GM15510 (cell line): ENCODE results near the gene HMGCLL1.

Source experiments
- POLR2A ChIP-seq: IDR thresholded peaks from 3 replicates; pipeline ENCODE4 v1.6.1; 2011; ENCODE audit warnings: borderline replicate concordance; ENCODE audit not compliant: insufficient read length; ENCODE audit errors: extremely low read depth

Gene HMGCLL1

DNA sequence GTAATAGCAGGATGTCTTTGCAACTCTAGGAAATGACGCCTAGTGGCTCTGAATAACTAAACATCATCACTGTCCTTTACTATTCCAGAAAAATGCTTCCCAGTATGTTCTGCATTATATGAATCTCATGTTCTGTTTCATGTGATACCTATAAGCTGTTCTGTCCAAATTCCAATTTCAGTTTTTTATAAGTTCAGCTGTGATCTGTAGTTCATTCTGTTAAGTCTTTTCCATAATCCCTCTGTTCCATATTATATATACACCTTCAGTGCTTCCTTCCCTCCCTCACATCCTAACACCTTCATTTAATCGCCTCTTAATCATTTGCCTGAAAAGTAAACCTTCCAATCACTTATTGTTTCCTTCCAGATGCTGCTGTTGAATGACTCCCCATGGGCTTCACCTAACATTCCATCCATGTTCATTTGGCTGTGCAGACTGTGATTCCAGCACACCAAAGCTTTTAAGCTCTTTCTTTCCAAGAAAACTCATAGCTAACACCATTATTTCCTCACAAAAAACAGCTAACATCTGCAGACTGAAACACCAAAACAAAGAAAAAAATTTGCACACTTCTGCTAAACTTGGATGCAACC is 18.6 kb downstream of the HMGCLL1 start:
- TF ChIP-seq POLR2A: no peak

GRCh38 chr6:55557146-55557545 is 21.8 kb downstream of the HMGCLL1 start:
- TF ChIP-seq POLR2A: no peak

DNA sequence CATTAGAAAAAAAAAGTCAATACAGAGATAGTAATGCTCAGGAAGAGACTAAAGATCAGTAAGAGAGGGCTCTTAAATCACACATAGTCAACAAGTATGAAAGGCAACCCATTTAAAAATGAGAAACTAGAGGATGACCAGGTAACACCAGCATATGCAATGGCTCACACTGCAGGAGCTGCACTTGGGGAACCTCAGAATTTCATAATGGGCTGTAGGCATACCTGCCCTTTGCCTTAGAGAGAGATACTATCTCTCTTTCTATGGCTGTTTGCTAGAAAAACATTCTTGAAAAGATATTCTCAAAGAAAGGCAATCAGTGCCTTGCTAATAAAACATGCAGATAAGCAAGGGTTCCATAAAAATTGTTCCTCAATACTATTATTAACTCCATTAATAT is 33.2 kb downstream of the HMGCLL1 start:
- TF ChIP-seq POLR2A: no peak

GRCh38 chr6:55543633-55544309 is 35.2 kb downstream of the HMGCLL1 start:
- TF ChIP-seq POLR2A: no peak

GRCh38 chr6:55541024-55541423 is 38.0 kb downstream of the HMGCLL1 start:
- no peak for TF ChIP-seq POLR2A

DNA sequence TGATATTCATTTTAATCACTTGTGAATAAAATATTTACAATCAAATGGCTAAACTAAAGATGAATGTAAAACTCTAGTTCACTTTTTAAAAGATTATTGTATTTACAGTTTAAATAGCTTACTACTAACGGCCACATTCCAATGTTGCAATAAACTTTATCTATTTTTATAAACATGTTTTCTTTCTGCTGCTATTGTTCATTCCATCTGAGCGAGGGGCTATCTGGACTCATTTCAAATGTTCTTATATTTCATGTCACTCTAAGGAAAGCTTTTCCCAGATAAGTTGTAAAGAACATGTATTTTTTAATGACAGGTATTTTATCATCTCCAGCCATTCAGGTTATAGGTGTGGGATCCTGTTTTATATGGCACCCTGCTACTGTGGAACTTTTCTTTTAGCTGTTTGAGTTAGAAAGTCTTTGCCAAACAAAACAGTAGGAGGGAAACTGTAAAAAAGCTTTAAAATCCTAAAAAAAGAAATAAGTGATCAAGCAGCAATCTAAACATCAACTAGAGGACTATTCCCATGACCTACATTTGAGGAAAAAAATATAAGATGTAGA is 42.5 kb downstream of the HMGCLL1 start:
- TF ChIP-seq POLR2A: no peak

DNA sequence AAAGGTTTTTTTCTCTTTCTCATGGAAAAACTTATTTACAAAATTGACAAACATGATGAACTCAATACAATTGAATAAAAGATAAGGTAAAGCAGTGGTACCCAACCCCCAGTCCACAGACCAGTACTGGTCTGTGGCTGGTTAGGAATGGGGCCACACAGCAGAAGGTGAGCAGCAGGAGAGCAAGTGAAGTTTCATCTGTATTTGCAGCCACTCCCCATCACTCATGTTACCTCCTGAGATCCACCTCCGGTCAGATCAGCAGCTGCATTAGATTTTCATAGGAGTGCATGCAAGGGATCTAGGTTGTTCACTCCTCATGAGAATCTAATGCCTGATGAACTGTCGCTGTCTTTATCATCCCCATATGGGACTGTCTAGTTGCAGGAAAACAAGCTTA is 47.5 kb downstream of the HMGCLL1 start:
- no peak for TF ChIP-seq POLR2A

DNA sequence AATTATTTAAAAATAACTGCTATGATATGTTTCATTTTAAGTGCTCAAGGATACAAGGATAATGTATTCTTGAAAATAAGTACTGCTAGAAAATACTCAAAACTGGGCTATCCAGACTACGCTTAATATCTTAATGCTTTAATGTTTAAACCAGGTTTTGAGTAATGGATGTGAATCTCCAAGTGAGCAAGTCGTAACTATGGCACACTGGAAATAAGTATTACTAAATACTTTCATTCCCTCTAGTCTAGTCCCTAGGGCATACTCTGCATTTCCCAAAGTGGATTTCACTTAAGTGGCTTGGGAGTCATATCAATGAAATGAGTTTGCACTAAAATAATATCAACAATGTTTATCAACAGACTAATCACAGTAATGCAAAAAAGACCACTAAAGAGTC is 48.1 kb downstream of the HMGCLL1 start:
- no peak for TF ChIP-seq POLR2A

DNA sequence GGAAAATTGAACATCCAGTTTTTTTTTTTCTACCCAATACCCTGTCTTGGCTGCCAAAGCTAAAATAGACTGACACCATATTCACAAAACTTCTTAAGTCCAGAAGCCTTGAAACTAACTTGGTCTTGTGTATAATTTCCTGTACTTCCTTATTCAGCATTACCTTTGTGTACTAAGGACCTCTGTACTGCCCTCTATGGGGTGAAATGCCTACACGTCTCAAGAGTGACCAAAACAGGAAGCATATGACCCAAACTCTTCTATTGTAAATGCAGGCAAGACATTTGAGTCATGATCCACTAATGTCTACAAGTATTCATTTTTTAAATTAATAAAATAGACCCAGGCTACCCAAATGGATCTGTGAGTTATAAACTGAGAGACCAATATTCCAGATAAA is 50.4 kb downstream of the HMGCLL1 start:
- no peak for TF ChIP-seq POLR2A

GRCh38 chr6:55524441-55524840 is 54.6 kb downstream of the HMGCLL1 start:
- no peak for TF ChIP-seq POLR2A

DNA sequence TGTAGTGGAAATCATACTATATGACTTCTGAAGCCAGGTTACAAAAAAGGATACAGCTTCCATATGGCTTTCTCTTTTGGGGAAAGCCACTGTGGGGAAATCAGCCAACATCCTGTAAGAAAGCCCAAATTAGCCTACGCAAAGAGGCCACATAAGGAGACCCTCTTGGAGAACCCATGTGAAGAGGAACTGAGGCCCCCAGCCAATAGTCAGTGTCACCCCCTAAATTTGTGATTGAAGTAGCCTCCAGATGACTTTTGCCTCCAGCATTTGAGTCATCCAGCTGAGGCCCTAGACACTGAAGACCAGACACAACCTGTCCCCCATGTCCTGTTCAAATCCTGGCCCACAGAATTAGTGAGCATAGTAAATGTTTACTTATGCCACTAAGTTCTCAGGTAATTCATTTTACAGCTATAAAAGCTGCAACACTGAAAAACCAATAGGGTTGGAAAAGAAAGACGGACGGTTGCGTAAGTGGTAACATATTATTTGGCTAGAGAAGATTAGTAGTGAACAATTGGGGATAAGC is 60.4 kb downstream of the HMGCLL1 start:
- TF ChIP-seq POLR2A: no peak

GRCh38 chr6:55516736-55517135 is 62.3 kb downstream of the HMGCLL1 start:
- no peak for TF ChIP-seq POLR2A

- TF ChIP-seq POLR2A: no peak
Observed at GRCh38 chr6:55512904-55513303, 66.1 kb downstream of the HMGCLL1 start.

DNA sequence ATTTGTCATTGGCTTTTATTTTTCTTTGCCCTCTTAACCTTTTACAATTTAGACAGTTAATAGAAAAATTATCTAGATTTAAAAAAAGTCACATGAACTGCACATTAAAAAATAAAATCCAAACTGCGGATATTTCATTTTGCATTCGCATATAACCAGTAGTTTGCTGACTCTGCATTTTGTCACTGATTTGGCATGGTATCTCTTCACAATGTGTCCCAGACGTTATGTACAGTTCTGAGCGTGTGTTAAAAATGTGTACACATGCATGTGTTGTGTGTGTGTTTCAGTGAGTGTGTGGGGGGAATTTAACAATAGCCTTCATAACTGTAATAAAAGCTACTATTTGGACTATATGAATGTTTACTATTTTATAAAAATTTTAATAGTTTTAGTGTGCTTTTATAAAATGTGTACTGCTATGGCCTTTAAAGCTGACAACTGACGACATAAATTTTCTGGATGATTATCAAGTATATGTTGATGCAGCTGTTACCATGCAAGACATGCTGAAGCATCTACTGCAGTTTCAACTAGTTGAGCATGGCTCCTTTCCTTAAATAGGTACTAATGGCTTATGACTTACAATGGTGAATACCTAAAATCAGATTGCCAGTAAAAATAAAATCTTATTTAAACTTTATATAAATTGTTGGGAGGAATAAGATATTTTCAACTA is 67.7 kb downstream of the HMGCLL1 start:
- no peak for TF ChIP-seq POLR2A

DNA sequence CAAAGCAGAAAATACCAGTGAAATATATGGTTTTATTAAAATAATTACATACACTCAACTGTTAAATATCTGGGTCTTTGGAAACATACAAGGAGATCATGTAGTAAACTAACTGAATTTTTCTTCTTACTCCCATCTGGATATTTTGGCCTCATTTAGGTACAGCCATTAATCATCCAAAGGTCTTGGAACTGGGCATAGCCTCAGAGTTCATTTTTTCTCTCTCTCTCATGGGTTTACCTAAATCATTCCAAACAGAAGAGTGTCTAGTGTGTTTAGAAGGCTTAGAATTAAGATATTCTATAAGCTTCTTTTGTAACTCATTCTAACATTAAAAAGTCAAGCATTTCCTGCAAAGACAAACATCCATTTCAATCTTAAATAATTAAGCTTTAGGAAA is 79.4 kb downstream of the HMGCLL1 start:
- TF ChIP-seq POLR2A: no peak
